DMS53 treated with DMSO at 0.1 percent for 48 hours (cell line): ENCODE results near the gene LBP.
"Not testable (repeated sequence)": the region's sequence is repeated elsewhere in the genome, so short reads cannot be mapped to it uniquely, and the experiment has no call there.

ENCODE experiments used
- DNase-seq: peaks from one replicate; lab custom pipeline; 2025; ENCODE audit not compliant: unreplicated experiment; lab: John Stamatoyannopoulos, UW

Gene LBP

GRCh38 chr20:38346741-38347140 lies 459 bp downstream of the LBP start:
- DNase-seq = no peak

- DNase-seq = no peak
Measured at GRCh38 chr20:38349856-38350255, 3.6 kb downstream of the LBP start.

DNA sequence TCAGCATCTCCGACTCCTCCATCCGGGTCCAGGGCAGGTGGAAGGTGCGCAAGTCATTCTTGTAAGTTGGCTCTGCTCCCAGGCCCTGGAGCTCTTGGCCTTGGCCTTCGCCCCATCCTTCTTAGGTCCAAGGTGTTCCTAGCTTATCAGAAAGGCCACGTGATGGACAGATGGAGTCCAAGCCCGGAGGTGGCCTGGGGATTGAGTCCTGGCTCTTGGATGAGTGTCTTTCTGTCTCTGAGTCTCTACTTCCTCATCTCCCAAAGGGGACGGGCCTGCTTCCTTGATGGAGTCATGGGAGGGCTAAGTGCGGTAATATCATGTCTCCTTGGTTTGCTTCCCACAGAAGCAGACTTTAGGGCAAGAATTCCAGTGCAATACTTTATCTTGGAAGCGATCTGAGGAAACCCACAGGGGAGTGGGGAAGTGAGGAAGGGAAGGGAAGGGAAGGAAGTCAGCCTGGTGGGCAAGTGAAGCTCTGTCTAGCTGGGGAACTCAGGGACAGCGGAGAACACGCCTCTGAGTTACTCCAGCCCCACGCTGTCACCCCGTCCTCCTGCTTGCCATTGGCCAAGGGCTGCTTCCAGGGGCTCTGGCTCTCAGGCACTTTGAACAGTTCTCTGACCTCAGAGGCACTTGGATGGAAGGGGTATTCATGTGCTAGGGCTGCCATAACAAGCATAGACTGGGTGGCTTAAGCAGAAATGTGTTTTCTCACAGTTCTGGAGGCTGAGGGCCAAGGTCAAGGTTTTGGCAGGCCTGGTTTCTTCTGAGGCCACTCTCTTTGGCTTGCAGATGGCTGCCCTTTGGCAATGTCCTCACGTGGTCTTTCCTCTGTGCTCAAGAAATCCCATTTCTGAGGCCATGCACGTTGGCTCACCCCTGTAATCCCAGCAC lies 4.8 kb downstream of the LBP start:
- no peak for DNase-seq

DNA sequence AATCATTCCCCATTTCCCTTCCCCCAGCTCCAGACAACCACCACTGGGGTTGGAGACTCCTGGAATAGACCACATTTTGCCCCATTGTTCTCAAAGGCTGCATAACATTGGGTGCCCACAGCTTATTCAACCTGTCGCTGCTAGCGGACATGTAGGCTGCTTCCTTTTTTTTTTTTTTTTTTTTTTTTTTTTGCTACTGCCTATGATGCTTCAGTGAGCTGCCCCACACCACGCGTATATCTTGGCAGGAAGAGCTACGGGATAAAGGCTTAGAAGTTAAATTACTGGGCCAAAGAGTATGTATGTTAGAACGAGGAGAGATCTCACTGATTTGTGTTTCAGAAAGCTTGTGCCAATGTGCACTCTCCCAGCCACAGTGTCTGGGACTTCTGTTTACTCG lies 7.0 kb downstream of the LBP start:
- no peak for DNase-seq

GRCh38 chr20:38354227-38354626 lies 7.9 kb downstream of the LBP start:
- no peak for DNase-seq

DNA sequence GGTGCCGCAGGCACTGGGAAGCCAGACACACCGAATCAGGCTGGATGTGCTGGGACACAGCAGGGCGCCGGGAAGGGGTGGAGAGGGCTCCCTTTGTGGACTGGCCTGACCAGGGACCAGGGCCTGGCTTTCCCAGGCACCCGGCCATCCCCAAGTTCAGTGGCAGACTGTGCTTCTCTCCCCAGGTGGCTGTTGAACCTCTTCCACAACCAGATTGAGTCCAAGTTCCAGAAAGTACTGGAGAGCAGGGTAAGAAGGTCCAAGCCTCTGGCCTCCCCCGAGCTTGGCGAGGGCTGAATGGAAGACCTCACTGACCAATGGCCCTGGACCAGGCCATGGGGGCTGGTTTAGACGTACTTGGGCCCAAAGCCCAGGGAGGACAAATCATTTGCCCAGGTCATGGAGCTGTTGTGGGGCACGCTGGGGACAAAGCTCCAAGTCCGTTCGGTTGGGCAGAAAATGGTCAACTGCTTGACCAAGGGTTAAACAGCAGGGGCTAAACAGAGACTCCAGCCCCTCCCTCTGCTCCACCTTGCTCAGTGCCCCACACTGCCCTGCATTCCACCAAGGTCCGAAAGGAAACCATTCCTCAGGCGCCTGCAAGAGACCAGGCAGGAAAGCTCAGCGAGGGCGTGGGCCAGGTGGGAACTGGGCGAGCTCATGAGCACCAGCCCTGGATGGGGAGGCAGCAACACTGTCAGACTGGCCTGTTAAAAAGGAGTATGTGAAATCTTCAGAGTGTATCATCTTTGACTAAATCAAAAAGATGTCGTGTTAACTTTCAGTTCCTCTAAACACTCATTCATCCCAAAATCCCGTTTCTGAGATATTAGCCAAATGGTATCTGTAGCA lies 9.1 kb downstream of the LBP start:
- DNase-seq = no peak

- no peak for DNase-seq
Measured at GRCh38 chr20:38357653-38358207, 11.4 kb downstream of the LBP start.

DNA sequence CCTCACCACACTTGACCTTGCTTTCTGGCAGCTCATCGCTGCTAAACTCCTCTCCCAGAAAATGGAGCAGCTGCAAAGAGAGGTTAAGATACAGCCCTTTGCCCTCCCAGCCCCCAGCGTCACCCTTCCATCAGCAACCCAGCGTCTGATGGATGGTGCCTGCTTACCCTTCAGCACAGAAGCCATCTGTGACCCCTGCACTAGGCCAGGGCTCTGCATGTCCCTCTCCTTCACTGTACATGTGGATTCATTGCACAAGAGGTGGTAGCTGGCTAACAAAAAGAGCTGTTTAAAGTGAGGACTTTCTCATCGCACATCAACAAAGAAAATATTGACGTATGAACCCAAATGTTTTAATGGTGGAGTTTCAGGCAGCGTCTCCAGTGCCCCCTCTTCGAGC lies 12.3 kb downstream of the LBP start:
- no peak for DNase-seq

DNA sequence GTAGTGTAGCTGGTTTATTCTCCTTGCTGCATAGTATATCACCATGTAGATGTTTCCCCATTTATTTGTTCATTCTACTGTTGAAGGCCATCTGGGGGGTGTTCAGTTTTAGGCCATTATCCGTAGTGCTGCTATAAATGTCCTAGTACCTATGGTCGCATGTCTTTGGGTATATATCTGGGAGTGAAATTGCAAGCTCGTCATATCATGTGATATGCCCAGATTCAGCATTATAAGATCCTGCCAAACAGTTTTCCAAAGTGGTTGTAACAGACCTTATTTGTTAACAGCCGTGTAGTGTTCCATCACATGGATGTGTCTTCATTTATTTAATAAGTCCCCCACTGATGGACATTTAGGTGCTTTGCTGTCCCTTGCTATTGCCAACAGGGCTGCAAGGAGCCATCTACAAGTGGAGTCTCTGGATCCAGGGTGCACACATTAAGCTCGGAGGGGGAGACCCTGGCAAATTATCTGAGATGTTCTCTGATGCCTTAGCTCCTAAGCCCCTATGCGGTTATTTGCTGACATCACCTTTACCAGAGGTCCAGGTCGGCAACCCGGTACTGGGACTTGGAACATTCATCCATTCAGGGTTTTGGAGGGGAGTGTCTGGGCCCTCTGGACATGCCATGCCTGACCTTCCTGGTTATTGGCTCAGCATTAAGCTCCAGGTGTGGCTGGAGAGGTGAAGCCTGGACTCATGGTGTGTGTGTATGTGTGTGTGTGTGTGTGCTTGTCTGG lies 16.9 kb downstream of the LBP start:
- DNase-seq = no peak

DNA sequence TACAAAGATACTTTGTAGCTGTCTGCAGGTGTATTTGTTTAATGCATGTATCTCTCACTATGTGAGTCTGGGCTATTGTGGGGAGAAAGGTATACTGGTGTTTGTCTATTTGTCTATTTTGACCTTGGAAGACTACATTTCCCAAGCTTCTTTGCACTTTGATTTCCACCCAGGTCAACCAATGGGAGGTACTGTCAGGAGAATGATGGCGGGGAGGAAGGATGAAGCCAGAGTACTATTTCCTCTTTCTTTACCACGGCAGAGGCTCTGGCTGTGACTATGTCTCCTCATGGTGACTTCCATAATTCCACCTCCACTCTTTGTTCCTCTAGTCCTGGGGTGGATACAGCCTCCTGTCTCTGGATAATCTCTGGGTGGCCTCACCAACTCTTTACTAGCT lies 23.1 kb downstream of the LBP start:
- DNase-seq = no peak

DNA sequence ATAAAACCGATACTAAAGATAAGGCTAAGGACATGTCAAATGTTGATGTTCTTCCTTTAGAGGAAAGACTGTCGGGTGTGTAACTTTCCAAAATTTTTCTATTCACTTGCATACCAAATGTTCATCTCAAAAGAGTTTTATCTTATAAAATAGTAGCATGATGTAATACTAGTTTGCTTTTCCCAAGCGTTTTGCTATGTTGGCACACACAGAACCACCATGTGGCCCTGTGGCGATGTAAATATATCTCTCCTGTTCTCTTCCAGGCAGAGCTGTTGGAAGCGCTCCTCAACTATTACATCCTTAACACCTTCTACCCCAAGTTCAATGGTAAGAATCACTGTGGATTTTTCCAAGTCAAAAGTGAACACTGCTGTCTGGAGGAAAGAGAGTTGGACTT lies 26.5 kb downstream of the LBP start:
- no peak for DNase-seq

GRCh38 chr20:38373231-38373867 lies 27.1 kb downstream of the LBP start:
- no peak for DNase-seq

GRCh38 chr20:38373898-38374297 lies 27.6 kb downstream of the LBP start:
- no peak for DNase-seq

GRCh38 chr20:38377039-38377685 lies 30.9 kb downstream of the LBP start:
- no peak for DNase-seq

GRCh38 chr20:38377838-38378237 lies 31.6 kb downstream of the LBP start:
- DNase-seq = not testable (repeated sequence)

DNA sequence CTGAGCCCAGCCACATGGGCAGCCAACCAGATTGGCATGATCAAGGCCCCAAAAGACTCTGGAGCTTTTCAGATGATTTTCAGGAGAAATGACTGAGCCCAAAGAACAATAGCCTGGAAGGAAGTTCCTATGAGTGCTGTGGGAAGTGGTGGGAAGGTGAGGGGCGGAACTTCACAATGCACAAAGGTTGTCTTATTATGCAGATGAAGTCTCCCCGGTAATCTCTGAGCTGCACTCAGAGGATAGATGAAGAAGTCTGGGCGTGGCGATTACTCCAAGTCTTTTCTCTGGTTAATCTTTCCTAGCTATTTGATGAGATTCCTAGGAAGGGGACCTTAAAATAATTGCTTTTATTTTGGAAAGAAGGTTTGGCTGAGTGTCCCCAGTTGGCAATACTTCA lies 36.9 kb downstream of the LBP start:
- no peak for DNase-seq

DNA sequence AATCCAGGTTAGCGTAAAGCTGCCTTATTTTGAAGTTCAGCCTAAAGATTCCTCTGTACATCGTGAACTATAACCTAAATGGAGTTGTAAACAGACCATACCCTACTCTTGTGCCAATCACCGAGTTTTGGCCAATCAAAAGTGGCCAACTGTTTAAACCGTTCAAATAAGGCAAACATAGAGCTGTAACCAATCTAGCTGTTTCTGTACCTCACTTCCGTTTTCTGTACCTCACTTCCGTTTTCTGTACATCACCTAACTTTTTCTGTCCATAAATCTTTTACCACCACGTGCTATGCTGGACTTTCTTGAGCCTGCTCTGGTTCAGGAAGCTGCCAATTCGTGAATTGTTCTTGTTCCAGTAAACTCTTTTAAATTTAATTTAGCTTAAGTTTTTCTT lies 39.7 kb downstream of the LBP start:
- no peak for DNase-seq

DNA sequence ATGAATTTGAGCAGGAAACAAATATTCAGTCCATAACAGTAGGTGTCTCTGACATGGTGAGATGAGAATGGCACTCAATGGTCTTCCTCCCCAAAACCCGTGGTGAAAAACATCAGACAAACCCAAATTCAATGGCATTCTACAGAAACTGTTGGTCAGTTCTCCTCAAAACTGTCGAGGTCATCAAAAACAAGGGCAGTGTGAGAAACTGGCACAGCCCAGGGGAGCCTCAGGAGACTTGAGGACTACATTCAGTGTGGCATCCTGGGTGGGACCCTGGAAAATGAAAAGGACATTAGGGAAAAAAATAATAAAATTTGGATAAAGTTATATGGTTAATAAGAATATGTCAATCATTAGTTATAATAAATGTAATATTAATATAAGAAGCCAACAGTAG lies 40.6 kb downstream of the LBP start:
- no peak for DNase-seq

- no peak for DNase-seq
Measured at GRCh38 chr20:38387953-38388352, 41.7 kb downstream of the LBP start.

DNA sequence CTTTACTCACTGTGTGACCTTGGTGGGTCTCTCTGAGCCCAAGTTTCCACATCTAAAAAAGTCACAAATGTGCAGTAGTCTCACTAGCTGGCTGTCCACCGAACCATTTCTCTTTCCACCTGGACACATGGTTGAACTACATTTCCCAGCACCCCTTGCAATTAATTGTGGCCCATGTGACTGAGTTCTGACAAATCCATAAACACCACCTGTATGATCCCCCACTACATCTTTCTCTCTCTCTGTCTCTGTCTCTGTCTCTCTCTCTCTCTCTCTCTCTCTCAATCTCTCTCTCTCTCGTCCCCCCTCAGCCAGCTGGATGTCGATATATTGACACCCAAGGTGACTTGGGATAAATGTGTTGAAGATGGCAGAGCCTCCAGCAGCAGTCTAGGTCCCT lies 46.1 kb downstream of the LBP start:
- DNase-seq = no peak
